NOMO-1 treated with DMSO at 0.1 percent for 48 hours (cell line): ENCODE data around the gene OBP2A.
"Not testable (repeated sequence)": the region's sequence is repeated elsewhere in the genome, so short reads cannot be mapped to it uniquely, and the experiment has no call there.

ENCODE experiments used
- DNase-seq: peaks from one replicate; lab custom pipeline; 2025; ENCODE audit not compliant: unreplicated experiment; lab: John Stamatoyannopoulos, UW

The OBP2A gene

DNA sequence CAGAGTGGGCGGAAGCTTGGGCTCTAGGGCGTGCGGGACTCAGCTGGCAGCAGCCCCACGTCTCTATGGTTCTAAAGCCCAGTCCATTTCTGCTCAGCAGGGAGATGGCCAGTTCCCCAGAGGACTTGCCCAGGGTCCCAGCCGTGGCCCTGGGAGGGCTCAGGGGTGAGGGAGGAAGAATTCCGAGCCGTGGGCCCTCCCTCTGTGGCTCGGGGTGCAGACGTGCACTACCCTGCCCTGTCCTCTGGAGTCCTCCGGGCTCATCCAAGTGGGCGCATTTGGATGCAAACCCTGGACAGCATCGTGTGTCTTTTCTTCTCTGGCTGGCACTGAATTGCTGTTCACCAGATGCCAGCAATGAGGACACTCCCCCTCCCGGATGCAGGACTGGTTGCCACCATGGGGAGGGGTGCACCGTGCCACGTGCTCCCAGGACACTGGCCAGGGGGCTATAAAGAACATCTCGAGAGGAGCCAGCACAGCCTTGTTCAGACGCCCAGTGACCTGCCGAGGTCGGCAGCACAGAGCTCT lies at the start of gene OBP2A:
Gene OBP2A (plus strand): TSS at position 481 of the 531 bp plus-strand sequence. CDS start 55 bp downstream, outside the sequence.
- not testable (repeated sequence) for DNase-seq

GRCh38 chr9:135498381-135499126 lies 47.4 kb upstream of the OBP2A start:
- DNase-seq = no peak

- DNase-seq = peak; percentile 81
Observed at GRCh38 chr9:135499326-135500070, 46.4 kb upstream of the OBP2A start.

GRCh38 chr9:135500071-135500524 lies 45.8 kb upstream of the OBP2A start:
- peak; percentile 60 for DNase-seq

- peak; percentile 91 for DNase-seq
Observed at GRCh38 chr9:135500525-135501260, 45.2 kb upstream of the OBP2A start, which contains the start of gene MRPS2. Gene MRPS2 (plus strand): TSS chr9:135500682. CDS start chr9:135500711, 29 bp downstream.

DNA sequence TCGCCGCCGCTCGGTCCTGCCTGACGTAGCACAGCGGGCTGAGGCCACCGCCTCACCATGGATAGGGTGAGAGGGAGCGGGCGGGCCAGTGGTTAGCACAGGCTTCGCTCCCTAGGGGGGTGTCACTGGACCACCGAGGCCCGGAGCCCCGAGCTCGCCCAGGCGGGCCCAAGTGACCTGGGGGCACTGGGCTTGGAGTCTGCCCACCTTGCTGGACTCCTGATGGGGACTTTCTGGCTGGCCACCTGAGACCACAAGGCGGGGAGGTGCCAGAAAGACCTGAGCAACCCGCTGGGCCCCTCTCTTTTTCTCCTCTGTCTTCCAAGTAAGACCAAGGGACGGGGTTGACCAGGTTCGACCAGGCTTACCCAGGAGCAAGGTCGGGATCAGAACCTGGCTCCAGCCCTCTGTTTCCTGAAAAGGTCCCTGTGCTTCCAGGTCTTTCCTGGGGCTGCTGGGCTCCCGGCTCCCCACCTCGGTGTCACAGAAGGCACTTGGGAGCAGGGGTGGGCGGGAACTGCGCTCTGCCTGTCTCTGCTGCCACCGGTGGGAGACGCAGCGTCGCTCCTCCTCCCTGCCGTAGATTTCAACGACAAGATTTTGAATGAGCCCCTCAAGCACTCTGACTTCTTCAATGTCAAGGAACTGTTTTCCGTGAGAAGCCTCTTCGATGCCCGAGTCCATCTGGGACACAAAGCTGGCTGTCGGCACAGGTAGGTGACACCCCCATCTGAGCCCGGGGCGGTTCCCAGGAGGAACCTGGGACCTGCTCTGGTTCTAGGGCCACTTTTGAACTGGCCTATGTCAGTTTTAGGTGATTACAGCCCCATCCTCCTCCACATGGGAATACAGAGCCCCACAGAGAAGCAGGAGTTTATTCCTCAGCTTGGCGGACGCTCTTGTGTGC lies 44.4 kb upstream of the OBP2A start:
- DNase-seq = no peak

- DNase-seq = no peak
Observed at GRCh38 chr9:135502168-135502872, 43.6 kb upstream of the OBP2A start.

DNA sequence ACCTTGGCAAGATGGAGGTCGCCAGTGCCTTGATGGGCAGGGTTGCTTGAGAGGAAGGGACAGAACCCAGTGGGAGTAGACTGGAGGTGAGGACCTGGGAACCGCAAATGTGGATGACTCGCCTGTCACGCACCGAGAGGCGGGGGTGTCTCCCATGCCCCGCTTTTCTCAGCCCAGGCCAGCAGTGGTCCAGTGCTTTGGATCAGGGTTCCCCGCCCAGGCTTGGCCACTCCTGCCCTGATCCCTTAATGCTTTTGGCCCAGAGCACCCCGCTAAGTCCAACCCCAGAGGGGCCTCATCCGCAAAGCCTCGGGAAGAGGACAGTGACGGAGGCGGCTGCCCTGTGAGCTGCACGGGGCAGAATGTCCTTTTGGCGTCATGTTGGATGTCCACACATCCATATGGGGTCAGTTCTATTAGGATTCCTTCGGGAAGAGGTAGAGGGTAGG lies 43.0 kb upstream of the OBP2A start:
- no peak for DNase-seq

- no peak for DNase-seq
Observed at GRCh38 chr9:135503371-135504261, 42.3 kb upstream of the OBP2A start.

DNA sequence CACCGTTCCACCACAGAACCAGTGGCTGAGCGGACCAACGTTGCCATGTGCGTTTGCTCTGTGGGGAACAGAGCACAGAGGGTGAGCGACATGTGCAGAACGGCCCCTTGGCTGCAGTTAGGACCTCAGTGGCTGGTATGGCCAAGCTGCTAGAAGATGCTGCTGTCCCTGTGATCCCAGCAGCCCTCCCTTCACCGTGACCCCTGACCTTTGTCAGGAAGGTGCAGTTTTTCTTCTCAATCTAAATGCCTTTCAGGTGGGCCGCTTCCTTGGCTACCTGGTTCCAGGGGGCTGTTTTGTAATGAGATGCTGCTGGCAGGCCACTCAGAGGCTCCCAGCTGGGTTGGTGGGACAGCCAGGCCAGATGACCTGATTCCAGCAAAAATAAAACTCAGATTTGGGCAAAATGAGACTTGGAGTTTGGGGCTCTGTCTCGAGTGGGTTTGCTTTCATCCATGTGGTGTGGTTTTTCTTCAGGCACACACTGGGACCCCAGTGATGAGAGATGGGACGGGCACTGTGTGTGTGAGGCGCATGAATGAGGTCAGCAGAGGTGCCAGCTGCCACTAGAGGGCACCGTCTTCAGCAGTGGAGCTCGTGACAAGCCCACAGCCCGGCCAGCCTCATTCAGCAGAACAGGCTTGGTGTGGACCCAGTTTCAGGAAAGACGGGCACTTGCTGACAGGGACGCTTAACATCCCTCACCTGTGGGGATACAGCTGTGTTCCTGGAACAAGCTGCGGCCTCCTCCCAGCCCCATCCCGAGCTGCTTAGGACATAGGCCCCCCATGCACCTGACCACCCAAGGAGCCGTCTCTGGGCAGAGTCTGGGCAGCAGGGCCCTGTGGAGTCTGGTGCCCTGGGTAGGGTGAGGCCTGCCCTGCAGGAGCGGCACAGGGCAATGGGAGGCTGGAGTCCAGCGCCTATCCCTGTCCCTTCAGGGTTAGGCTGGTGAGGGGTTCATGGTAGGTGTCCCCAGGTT lies 41.4 kb upstream of the OBP2A start:
- DNase-seq = peak; percentile 55

DNA sequence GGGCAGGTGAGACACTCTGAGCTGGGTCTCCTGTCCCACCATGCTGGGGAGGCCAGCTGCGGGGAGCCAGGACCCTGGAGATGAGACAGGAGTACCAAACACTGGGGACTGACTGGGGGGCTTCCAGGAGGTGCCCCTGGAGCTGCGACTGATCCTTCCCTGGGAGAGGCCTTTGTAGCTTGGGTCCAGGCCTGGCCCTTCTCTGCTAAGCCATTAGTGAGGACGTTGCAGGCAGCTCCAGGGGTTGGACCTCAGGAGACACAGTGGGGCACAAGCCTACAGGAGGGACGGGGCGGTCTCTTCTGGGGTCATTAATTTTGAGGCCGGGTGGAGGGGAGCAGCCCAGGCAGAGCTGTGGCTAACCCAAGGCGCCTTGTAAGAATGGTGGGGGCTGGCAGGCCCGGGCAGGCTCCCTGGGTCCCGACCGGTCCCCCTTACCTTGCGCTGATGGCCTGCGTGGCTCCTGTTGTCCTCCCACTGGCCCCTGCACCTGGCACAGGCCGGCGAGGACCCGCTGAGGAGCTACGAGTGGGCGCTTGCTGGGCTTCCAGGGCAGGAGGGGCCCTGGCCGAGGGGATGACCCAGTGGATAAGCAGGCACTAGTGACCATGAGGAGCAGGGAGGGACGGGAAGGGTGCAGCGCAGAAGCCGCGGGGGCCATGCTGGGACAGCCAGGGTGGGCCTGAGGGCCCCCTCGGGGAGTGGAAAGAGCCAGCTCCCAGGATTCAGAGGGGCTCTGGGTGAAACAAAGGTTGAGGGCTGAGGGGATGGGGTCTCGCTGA lies 40.3 kb upstream of the OBP2A start:
- no peak for DNase-seq

DNA sequence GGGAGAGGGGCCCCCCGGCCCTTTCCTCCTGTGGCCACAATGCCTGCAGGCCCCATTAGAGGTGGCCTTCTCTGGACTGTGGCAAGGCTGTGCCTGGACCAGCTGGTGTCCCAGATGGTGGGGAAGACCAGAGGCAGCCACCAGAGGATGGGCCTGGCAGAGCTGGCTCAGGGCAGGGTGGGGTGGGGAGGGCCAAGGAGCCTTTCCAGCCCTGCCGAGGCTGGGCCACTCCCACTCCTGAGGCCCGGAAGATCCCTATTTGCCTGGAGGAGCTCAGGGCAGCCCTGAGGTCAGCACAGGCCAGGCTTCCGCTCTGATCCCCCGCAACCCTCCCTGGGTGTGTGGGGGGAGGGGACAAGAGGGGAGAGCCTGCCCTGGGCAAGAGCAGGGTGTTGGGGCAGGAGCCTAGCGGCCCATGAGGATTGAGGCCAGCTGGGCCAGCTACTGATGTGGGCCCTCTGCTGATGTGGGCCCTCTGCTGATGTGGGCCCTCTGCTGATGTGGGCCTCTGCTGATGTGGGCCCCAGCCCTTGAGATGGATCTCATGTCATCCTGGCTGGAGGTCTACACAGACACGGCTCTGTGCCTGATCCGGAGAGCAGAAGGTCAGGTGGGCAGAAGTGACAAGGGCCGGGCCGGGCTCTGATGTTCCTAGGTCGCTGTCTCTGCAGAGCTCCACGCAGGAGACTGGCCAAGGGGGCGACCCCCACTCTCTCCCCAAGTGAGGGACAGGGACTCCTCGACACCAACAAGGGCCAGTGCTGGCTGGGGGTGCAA lies 39.4 kb upstream of the OBP2A start:
- DNase-seq = no peak

DNA sequence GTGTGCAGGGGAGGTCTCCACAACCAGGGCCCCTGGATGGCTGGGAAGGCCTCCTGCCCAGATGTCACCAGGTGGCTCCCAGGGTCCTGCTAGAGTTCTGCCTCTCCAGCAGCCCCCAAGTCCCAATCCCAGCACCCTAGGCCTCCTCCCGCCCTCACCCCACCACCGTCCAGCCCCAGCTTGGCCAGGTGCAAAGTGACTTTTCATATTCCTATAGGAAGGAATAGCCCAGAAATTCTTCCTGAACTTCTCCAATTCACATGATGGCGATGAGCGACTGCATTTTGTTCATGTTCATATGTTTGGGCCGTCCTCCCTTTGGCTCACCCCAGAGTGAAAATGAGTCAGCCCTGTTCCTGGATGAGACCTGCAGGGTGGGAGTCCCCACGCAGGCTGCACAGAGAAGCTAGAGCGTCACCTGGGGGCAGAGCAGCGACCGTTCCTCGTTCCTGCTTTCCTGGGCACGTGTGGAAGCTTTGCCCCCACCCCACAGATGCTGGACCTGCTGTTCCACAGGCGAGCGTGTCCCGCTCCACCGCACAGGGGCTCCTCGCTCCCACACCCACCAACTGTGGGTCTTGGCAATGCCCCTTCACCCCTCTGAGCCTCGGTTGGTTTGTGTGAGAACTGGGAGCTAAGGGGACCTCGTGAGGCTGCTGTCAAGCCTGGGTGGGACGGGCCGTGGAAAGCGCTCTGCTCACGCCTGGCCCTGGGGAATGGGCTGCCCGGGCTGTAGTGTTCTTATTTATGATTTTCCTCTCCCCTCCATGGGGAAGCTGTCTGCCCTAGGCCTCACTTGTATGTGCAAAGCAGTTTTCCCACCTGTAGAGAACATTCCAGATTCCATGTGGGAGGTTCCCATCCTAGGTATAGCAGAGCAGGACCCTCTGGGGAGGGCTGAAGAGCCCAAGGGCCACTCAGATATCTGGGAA lies 38.6 kb upstream of the OBP2A start:
- no peak for DNase-seq

- no peak for DNase-seq
Observed at GRCh38 chr9:135508211-135508820, 37.6 kb upstream of the OBP2A start.
